GM12864 (cell line): ENCODE results near the gene PKP1.
A peak's percentile ranks its signal among the peaks of the same experiment; 100 is the strongest.

ENCODE experiments used
- DNase-seq: peaks from one replicate; pipeline ENCODE4 v3.0.0-alpha.2; 2011; ENCODE audit warnings: low read depth
- H3K4me3 ChIP-seq: 2 replicates; pipeline ENCODE4 v1.5.1; 2011; ENCODE audit warnings: mild to moderate bottlenecking, low read depth, low read length, control low read depth
- TF ChIP-seq, protein P1 (sequence below): IDR thresholded peaks from 2 replicates; pipeline ENCODE4 v1.5.1; 2011; ENCODE audit warnings: low read depth, mild to moderate bottlenecking, moderate library complexity, low read length, control low read depth, inconsistent platforms; ENCODE audit errors: missing control alignments

The PKP1 gene

DNA sequence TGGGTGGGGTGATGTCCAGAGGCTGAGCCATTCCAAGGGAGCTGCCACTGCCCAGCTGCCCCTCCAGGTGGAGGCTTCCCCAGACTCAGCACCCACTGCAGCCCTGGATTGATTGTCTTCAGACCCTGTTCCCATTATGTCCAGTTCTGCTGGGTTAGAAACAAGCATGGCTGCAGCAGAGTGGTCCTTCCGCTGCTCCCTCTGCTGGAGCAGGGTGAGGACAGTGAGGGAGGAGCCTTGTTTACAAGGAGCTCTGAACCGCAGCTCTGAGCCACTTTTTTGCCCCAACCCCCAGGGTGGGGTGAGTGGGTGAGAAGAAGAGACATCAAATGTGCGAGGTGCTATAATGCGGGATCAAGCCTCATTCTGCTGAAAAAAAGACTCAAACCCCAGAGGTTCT, 91.9 kb downstream of the PKP1 start:
- no peak for DNase-seq
- TF ChIP-seq, protein P1, sequence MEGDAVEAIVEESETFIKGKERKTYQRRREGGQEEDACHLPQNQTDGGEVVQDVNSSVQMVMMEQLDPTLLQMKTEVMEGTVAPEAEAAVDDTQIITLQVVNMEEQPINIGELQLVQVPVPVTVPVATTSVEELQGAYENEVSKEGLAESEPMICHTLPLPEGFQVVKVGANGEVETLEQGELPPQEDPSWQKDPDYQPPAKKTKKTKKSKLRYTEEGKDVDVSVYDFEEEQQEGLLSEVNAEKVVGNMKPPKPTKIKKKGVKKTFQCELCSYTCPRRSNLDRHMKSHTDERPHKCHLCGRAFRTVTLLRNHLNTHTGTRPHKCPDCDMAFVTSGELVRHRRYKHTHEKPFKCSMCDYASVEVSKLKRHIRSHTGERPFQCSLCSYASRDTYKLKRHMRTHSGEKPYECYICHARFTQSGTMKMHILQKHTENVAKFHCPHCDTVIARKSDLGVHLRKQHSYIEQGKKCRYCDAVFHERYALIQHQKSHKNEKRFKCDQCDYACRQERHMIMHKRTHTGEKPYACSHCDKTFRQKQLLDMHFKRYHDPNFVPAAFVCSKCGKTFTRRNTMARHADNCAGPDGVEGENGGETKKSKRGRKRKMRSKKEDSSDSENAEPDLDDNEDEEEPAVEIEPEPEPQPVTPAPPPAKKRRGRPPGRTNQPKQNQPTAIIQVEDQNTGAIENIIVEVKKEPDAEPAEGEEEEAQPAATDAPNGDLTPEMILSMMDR, result no peak
- no peak overlapping the region for H3K4me3 ChIP-seq

DNA sequence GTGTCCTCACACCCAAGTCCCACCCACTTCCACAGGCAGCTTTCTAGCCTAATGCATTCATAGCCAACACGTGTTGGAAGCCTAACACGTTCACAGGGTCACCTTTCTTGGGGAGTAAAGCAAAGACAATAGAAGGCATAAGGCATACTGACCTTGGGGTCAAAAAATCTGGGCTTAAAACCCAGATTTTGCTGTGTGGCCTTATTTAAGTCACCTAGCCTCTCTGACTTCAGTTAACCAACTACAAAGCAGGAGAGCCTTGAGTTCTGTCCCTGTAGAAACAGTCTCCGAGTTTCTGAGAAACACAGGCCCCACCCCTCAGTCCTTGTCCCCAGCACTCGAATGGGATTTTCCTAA, 92.8 kb downstream of the PKP1 start:
- H3K4me3 ChIP-seq, result no peak overlapping the region
- TF ChIP-seq, protein P1, result no peak
- no peak for DNase-seq

DNA sequence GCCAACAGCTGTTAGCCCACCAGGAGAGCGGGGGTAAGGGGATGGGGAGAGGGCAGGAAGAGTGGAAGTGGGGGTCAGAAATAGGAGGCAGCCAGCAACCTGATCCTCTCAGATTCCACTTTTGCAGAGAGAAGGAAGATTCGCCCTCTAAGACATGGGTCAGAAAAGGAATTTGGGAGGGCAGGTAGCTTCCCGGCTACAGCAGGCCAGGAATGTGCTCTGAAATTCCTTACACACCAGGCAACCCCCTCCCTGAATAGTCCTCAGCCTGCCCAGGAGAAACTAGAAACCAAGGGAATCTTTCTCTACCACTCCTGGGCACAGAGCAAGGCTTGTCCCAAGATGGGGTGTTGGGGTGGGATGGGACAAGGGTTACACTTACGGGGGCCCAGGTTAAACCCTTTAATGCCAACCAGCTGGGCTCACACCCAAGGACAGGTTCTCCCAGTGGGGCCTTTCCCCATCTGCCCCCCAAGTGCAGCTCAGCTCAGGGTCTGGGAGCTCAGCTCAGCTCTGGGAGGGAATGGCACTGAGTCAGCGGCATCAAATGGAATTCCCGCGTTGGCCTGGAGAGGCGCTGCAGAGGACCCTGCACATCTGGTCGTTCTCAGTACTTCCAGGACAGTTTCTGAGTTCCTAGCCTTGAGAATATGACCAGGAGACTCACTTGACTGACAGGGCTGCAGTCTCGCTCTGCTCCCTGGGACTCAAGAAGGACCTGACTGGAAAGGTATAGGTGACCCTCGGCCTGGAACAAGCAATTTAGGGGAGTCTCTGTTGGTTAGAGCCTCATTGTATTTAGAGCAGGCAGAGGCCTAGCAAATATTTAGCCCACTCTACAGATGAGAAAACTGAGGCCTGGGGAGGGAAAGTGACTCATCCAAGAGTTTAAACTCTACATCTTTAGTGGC, 93.4 kb downstream of the PKP1 start:
- no peak for DNase-seq
- TF ChIP-seq, protein P1, result peak; percentile 68
- no peak overlapping the region for H3K4me3 ChIP-seq

DNA sequence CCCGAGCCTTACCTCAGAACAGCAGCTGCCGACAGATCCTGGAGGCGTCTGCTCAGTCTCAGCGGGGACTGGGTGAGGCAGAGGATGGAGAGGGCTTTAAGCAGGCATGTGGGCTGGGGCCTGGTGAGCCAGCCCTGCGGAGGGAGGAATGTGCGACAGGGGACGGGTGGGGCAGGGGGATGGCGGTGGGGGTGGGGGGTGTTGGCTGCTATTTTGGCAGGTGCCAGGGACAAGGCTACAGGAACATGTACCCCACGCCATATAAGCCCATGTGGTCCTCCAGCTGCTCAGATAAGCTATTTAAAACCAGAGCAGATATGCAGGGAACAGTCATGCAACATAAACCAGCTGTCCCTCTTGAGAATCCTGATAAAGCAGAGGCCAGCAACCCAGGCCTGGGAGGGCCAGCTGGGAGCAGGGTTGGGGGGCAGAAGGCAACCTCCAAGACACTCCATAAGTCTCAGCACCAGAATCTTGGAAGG, 94.3 kb downstream of the PKP1 start, which contains the start of gene TNNT2:
TNNT2 (minus strand) TSS at position 70 of the 482 bp plus-strand sequence. CDS start 4,426 bp downstream, outside the sequence.
- no peak for DNase-seq
- TF ChIP-seq, protein P1, result no peak
- no peak within 1 kb of the TSS for H3K4me3 ChIP-seq

DNA sequence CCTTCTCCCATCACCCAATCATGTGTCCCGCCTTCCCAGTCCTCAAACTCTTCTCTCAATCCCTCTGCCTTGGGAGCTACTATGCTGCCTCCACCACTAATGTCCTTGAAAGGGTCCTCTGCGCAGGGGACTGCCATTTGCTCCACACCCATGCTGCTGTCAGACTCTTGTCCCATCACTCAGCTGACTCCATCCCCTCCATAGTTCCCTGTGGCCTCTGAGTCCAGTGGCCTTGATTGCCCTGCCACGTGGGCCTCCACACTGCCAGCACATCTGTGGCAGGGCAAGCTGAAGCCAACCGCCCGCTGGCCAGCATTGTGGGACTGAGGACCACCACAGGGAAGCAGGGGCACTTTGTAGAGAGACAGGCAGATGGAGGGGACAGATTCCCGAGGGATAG, 95.5 kb downstream of the PKP1 start:
- no peak for DNase-seq
- no peak overlapping the region for H3K4me3 ChIP-seq
- TF ChIP-seq, protein P1, result no peak

DNA sequence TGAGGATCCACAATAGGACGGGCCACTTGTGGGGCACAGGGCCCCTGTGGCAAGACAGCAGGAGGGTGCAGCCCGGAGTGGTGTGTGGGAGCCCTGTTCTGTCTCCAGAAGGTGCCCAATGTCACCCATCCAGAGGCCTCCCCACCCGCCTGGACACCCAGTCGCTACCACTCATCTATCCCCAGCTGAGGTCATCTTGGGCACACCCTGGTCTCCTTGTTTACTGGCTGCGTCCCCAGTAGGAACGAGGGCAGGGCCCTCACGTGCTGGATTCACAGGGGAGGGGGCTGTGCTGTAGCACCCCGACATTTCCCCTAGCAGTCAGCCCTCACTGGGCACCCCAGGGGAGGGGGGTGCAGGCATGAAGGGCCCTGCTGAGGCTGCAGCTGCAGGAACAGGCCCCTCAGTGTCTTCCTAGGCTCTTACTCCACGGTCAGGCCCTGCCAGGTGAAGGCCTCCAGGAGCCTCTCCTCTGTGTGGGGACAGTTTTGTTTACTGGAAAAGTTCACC, 96.5 kb downstream of the PKP1 start:
- TF ChIP-seq, protein P1, result no peak
- no peak overlapping the region for H3K4me3 ChIP-seq
- no peak for DNase-seq
